Astrocyte (in vitro differentiated cells and primary cell): ENCODE data around the gene PEX11G. TPM values are rescaled to one million over a fixed set of nuclear protein-coding genes. Genes with fewer than 3 reads are reported as not detected.

Experiments used
- DNase-seq: peaks from one replicate; pipeline ENCODE4 v3.0.0-alpha.2; 2010; ENCODE audit warnings: low read depth
- FAIRE-seq: peaks from 2 replicates; lab custom pipeline; 2011; peaks lifted over from hg19 to GRCh38; lab: Jason Lieb, UNC
- H2AFZ ChIP-seq: 2 replicates; pipeline ENCODE4 v1.6.0; 2012; ENCODE audit warnings: low read depth, low read length, inconsistent platforms
- H3K27ac ChIP-seq: 2 replicates; pipeline ENCODE4 v1.5.1; 2011; ENCODE audit warnings: low read depth, low read length, inconsistent platforms
- H3K27me3 ChIP-seq: 2 replicates; pipeline ENCODE4 v1.6.0; 2011; ENCODE audit warnings: low read length, inconsistent platforms; ENCODE audit not compliant: insufficient read depth
- H3K36me3 ChIP-seq: 2 replicates; pipeline ENCODE4 v1.5.1; 2011; ENCODE audit warnings: low read length, inconsistent platforms; ENCODE audit not compliant: insufficient read depth
- H3K4me1 ChIP-seq: 2 replicates; pipeline ENCODE4 v1.5.1; 2011; ENCODE audit warnings: low read length, inconsistent platforms; ENCODE audit not compliant: insufficient read depth
- H3K4me2 ChIP-seq: 2 replicates; pipeline ENCODE4 v1.6.0; 2012; ENCODE audit warnings: low read length, inconsistent platforms
- H3K4me3 ChIP-seq: 2 replicates; pipeline ENCODE4 v1.5.1; 2011; ENCODE audit warnings: low read depth, mild to moderate bottlenecking, low read length, inconsistent platforms; ENCODE audit not compliant: insufficient read depth
- H3K79me2 ChIP-seq: 2 replicates; pipeline ENCODE4 v1.6.0; 2012; ENCODE audit warnings: mild to moderate bottlenecking, low read length, inconsistent platforms; ENCODE audit not compliant: insufficient read depth
- H3K9ac ChIP-seq: 2 replicates; pipeline ENCODE4 v1.6.0; 2012; ENCODE audit warnings: mild to moderate bottlenecking, low read length, inconsistent platforms
- H3K9me3 ChIP-seq: 2 replicates; pipeline ENCODE4 v1.5.1; 2012; ENCODE audit warnings: low read depth, mild to moderate bottlenecking, low read length, inconsistent platforms; ENCODE audit not compliant: insufficient read depth
- H4K20me1 ChIP-seq: 2 replicates; pipeline ENCODE4 v1.6.0; 2012; ENCODE audit warnings: low read length, inconsistent platforms; ENCODE audit not compliant: insufficient read depth
- H3K27ac Mint-ChIP-seq: one replicate; pipeline ENCODE4 v1.8.0; 2021; ENCODE audit warnings: mild to moderate bottlenecking, mixed read lengths; ENCODE audit not compliant: unreplicated experiment
- H3K27me3 Mint-ChIP-seq: one replicate; pipeline ENCODE4 v1.8.0; 2021; ENCODE audit warnings: low read depth, mixed read lengths; ENCODE audit not compliant: unreplicated experiment
- H3K36me3 Mint-ChIP-seq: one replicate; pipeline ENCODE4 v1.8.0; 2021; ENCODE audit warnings: low read depth, mixed read lengths; ENCODE audit not compliant: unreplicated experiment
- H3K4me1 Mint-ChIP-seq: one replicate; pipeline ENCODE4 v1.8.0; 2021; ENCODE audit warnings: low read depth, mixed read lengths; ENCODE audit not compliant: unreplicated experiment
- H3K4me3 Mint-ChIP-seq: one replicate; pipeline ENCODE4 v1.8.0; 2021; ENCODE audit warnings: mild to moderate bottlenecking, moderate library complexity, mixed read lengths; ENCODE audit not compliant: unreplicated experiment
- H3K9me3 Mint-ChIP-seq: one replicate; pipeline ENCODE4 v1.8.0; 2021; ENCODE audit warnings: mild to moderate bottlenecking, mixed read lengths; ENCODE audit not compliant: unreplicated experiment
- CTCF ChIP-seq: IDR thresholded peaks from 2 replicates; pipeline ENCODE4 v1.5.1; 2011; ENCODE audit warnings: low read depth, mild to moderate bottlenecking, inconsistent platforms, low read length, moderate library complexity; ENCODE audit not compliant: insufficient read depth
- EZH2 ChIP-seq: IDR thresholded peaks from 2 replicates; pipeline ENCODE4 v1.6.1; 2012; ENCODE audit warnings: mild to moderate bottlenecking, low read length, inconsistent platforms; ENCODE audit not compliant: insufficient read depth
- total RNA-seq: library from RNA; stranded (reverse); gene quantifications from 2 replicates; pipeline ENCODE4 v1.2.1, GENCODE V29; 2021

Gene PEX11G
- total RNA-seq, 1 donor from 2014 or later, result 1.7 TPM

DNA sequence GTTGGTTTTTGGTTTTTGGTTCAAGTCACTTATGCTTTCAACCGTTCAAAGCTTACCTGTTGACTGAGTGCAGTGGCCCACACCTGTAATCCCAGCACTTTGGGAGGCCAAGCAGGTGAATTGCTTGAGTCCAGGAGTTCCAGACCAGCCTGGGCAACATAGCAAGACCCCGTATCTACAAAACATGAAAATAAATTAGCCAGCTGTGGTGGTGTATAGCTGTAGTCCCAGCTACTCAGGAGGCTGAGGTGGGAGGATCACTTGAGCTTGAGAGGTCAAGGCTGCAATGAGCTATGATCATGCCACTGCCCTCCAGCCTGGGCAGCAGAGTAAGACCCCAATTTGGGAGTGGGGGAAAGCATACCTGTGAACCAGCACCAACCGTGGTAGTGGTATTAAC, 43.7 kb downstream of the PEX11G start:
- Histone ChIP-seq H3K4me3 (no peak overlapping the region), H4K20me1 (peaks cover 1% of the 10 kb centered on the region), H3K4me1 (no peaks in the 10 kb centered on the region), H3K9ac (no peak overlapping the region), H3K27ac (no peak overlapping the region), H3K79me2 (peaks cover 3% of the 10 kb centered on the region), H3K4me2 (no peak overlapping the region), H3K36me3 (peaks cover 12% of the 10 kb centered on the region), H2AFZ (no peak overlapping the region), H3K27me3 (no peaks in the 10 kb centered on the region), H3K9me3 (peaks cover under 1% of the 10 kb centered on the region)
- Mint-ChIP-seq H3K36me3 (peaks cover 26% of the 10 kb centered on the region), H3K4me3 (no peak overlapping the region), H3K27me3 (no peaks in the 10 kb centered on the region), H3K27ac (no peak overlapping the region), H3K9me3 (peaks cover 3% of the 10 kb centered on the region), H3K4me1 (no peaks in the 10 kb centered on the region)
- no peak for DNase-seq
- no peak for FAIRE-seq
- TF ChIP-seq EZH2, result no peak
- TF ChIP-seq CTCF, result no peak

DNA sequence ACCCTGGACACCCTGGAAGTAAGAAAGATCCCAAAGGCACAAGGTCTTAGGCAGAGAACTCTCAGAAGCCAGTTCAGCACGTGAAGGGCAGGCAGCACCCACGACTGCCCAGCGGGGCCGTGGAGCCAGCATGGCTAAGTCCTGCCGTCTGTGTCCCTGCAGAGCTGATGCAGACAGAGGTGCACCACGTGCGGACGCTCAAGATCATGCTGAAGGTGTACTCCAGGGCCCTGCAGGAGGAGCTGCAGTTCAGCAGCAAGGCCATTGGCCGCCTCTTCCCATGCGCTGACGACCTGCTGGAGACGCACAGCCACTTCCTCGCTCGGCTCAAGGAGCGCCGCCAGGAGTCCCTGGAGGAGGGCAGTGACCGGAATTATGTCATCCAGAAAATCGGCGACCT, 44.8 kb downstream of the PEX11G start:
- no peak overlapping the region for H3K4me3 ChIP-seq
- no peak for FAIRE-seq
- no peak overlapping the region for H3K9ac ChIP-seq
- H3K4me1 ChIP-seq, result no peaks in the 10 kb centered on the region
- Mint-ChIP-seq H3K27me3 (no peaks in the 10 kb centered on the region), H3K4me1 (no peaks in the 10 kb centered on the region), H3K9me3 (peaks cover 3% of the 10 kb centered on the region), H3K36me3 (peaks cover 23% of the 10 kb centered on the region), H3K27ac (no peak overlapping the region), H3K4me3 (no peak overlapping the region)
- H3K27ac ChIP-seq, result no peak overlapping the region
- H3K79me2 ChIP-seq, result no peaks in the 10 kb centered on the region
- no peaks in the 10 kb centered on the region for H3K9me3 ChIP-seq
- no peaks in the 10 kb centered on the region for H4K20me1 ChIP-seq
- H2AFZ ChIP-seq, result no peak overlapping the region
- no peak overlapping the region for H3K4me2 ChIP-seq
- DNase-seq, result no peak
- peaks cover 11% of the 10 kb centered on the region for H3K36me3 ChIP-seq
- no peaks in the 10 kb centered on the region for H3K27me3 ChIP-seq
- no peak for TF ChIP-seq CTCF
- TF ChIP-seq EZH2, result no peak

GRCh38 chr19:7442423-7442822, 46.4 kb downstream of the PEX11G start:
- DNase-seq (no peak), FAIRE-seq (no peak)
- Mint-ChIP-seq H3K36me3 (peaks cover 11% of the 10 kb centered on the region), H3K4me1 (no peaks in the 10 kb centered on the region), H3K4me3 (no peak overlapping the region), H3K27me3 (no peaks in the 10 kb centered on the region), H3K27ac (no peak overlapping the region), H3K9me3 (no peaks in the 10 kb centered on the region)
- Histone ChIP-seq H3K4me2 (no peak overlapping the region), H4K20me1 (no peaks in the 10 kb centered on the region), H3K9me3 (no peaks in the 10 kb centered on the region), H2AFZ (no peak overlapping the region), H3K36me3 (peaks cover 11% of the 10 kb centered on the region), H3K4me3 (no peak overlapping the region), H3K9ac (no peak overlapping the region), H3K27me3 (no peaks in the 10 kb centered on the region), H3K4me1 (no peaks in the 10 kb centered on the region), H3K79me2 (no peaks in the 10 kb centered on the region), H3K27ac (no peak overlapping the region)
- TF ChIP-seq CTCF, result no peak
- TF ChIP-seq EZH2, result no peak
